K562 (cell line): ENCODE measurements around the gene CEBPA.

ENCODE experiments used
- CTCF ChIP-seq, 3 experiments: IDR thresholded peaks in 2 of 3; conservative IDR thresholded peaks in 1 of 3; 2 replicates each; pipeline ENCODE4 v1.5.1; 2011 to 2012; ENCODE audit warnings: low read length in 3 of 3, mild to moderate bottlenecking in 3 of 3, control low read depth in 2 of 3, improper control_type of control experiment in 1 of 3, inconsistent platforms in 1 of 3, low read depth in 1 of 3, mixed read lengths in 1 of 3, moderate library complexity in 1 of 3; ENCODE audit not compliant: insufficient read depth in 2 of 3
- ETV1 ChIP-seq: fragments of 450-650 bp; conservative IDR thresholded peaks from 2 replicates; pipeline ENCODE4 v1.6.1; 2016; ENCODE audit warnings: missing genetic modification characterization, control low read depth, low read depth, missing compliant biosample characterization
- EZH2 ChIP-seq: IDR thresholded peaks from 2 replicates; pipeline ENCODE4 v1.6.1; 2012; ENCODE audit warnings: low read depth, mild to moderate bottlenecking, inconsistent platforms, low read length, borderline replicate concordance
- MYC ChIP-seq, 2 experiments: fragments of 250-450 bp in 1 of 2; sonication (Bioruptor Pico) in 1 of 2; IDR thresholded peaks; 2 replicates each; pipeline versions ENCODE4 v1.5.1 to v1.6.1; 2012 to 2021; ENCODE audit warnings: low read depth in 2 of 2, borderline replicate concordance in 1 of 2, improper control_type of control experiment in 1 of 2, low read length in 1 of 2, mild to moderate bottlenecking in 1 of 2, moderate library complexity in 1 of 2
- REST ChIP-seq, 2 experiments: fragments of 450-650 bp; formaldehyde crosslinking in 1 of 2; IDR thresholded peaks; 2 replicates each; pipeline versions ENCODE4 v1.4.0 to v1.6.1; 2014 to 2020; ENCODE audit warnings: mild to moderate bottlenecking in 2 of 2, borderline replicate concordance in 1 of 2, low read depth in 1 of 2
- SRF ChIP-seq, 2 experiments: fragments of 250-450, 450-650 bp in 1 of 2; sonication (Bioruptor Pico) in 1 of 2; sonication (generic) in 1 of 2; formaldehyde crosslinking; IDR thresholded peaks; 2 replicates each; pipeline versions ENCODE4 v1.5.0 to v1.5.1; 2020 to 2022; ENCODE audit warnings: mild to moderate bottlenecking in 1 of 2, missing genetic modification reagents in 1 of 2
- TAF1 ChIP-seq: IDR thresholded peaks from 2 replicates; pipeline ENCODE4 v1.6.1; 2011; ENCODE audit warnings: mild to moderate bottlenecking, low read length, moderate library complexity; ENCODE audit not compliant: insufficient read depth, control insufficient read depth, severe bottlenecking; ENCODE audit errors: extremely low read depth
- TEAD1 ChIP-seq, 2 experiments: fragments of 450-650 bp in 1 of 2; sonication (generic) in 1 of 2; formaldehyde crosslinking; IDR thresholded peaks; 2 replicates each; pipeline versions ENCODE4 v1.4.0 to v1.8.0; 2020 to 2022; ENCODE audit warnings: mild to moderate bottlenecking in 2 of 2, missing genetic modification reagents in 1 of 2
- ZBED1 ChIP-seq: IDR thresholded peaks from 2 replicates; pipeline ENCODE4 v1.6.1; 2014
- ZBTB8A ChIP-seq: fragments of 450-650 bp; IDR thresholded peaks from 2 replicates; pipeline ENCODE4 v1.6.1; 2018; ENCODE audit warnings: mild to moderate bottlenecking, moderate library complexity; ENCODE audit not compliant: partially characterized antibody
- ZNF121 ChIP-seq: sonication (generic); formaldehyde crosslinking; conservative IDR thresholded peaks from 2 replicates; pipeline ENCODE4 v1.8.0; 2022; ENCODE audit warnings: missing genetic modification reagents
- ZNF134 ChIP-seq: fragments of 250-450 bp; sonication (Bioruptor Pico); conservative IDR thresholded peaks from 2 replicates; pipeline ENCODE4 v1.4.0; 2020
- ZNF740 ChIP-seq, 3 experiments: fragments of 200-800 bp in 1 of 3; sonication (Bioruptor generic) in 1 of 3; sonication (generic) in 1 of 3; formaldehyde crosslinking in 1 of 3; IDR thresholded peaks; 2 replicates each; pipeline versions ENCODE4 v1.6.1 to v1.8.0; 2016 to 2022; ENCODE audit warnings: mild to moderate bottlenecking in 2 of 3, missing compliant biosample characterization in 2 of 3, missing genetic modification characterization in 2 of 3, missing genetic modification reagents in 1 of 3

- no peak for TF ChIP-seq REST (IDR thresholded peaks at IDR 0.05; ENCODE audit: borderline replicate concordance)
- no peak for TF ChIP-seq REST (CRISPR knock-in tag; IDR thresholded peaks at IDR 0.05; ENCODE audit: low read depth)
- no peak for TF ChIP-seq ZBTB8A
- no peak for TF ChIP-seq ETV1 (tag)
- no peak for TF ChIP-seq CTCF (IDR thresholded peaks at IDR 0.05 in 2 of 3, conservative IDR thresholded peaks at IDR 0.05 in 1 of 3; ENCODE audit: insufficient read depth in 2 of 3, low read depth in 1 of 3, low read length in 3 of 3)
- TF ChIP-seq ZBED1, result no peak
- no peak for TF ChIP-seq MYC (IDR thresholded peaks at IDR 0.05; ENCODE audit: low read depth, low read length)
- no peak for TF ChIP-seq MYC (CRISPR knock-in tag; IDR thresholded peaks at IDR 0.05; ENCODE audit: borderline replicate concordance, low read depth)
- no peak for TF ChIP-seq ZNF121
- no peak for TF ChIP-seq TAF1
- no peak for TF ChIP-seq EZH2
- no peak for TF ChIP-seq TEAD1 (CRISPR knock-in tag; IDR thresholded peaks at IDR 0.05)
- no peak for TF ChIP-seq ZNF740 (CRISPR knock-in tag; IDR thresholded peaks at IDR 0.05)
- no peak for TF ChIP-seq ZNF740 (tag; IDR thresholded peaks at IDR 0.05)
- TF ChIP-seq SRF (CRISPR knock-in tag; IDR thresholded peaks at IDR 0.05), result no peak
- no peak for TF ChIP-seq ZNF134 (CRISPR knock-in tag)
Measured at GRCh38 chr19:33298146-33298911, 4.0 kb downstream of the CEBPA start.
